Measurements from ENCODE around the gene ZC3H10. TPM values are rescaled to one million over a fixed set of nuclear protein-coding genes. Genes with fewer than 3 reads are reported as not detected.

The ZC3H10 gene
- total RNA-seq, 1 experiment from 2014 or later, result 11.3 TPM

GRCh38 chr12:56102683-56103065, 15.4 kb upstream of the ZC3H10 start:
- H3K27me3 Mint-ChIP-seq (ENCODE audit: low read depth), result no peaks in the 10 kb centered on the region
- ChIA-PET CTCF (interaction anchor here (2.1 kb wide), 1 partner anchor 18 kb away, joined by 7 read pairs; no protein-coding TSS in a partner anchor), POLR2A (no interaction called here)
- peaks cover 56% of the 10 kb centered on the region for H3K36me3 Mint-ChIP-seq
- peaks cover 24% of the 10 kb centered on the region for H3K4me1 Mint-ChIP-seq
- H3K27ac Mint-ChIP-seq, result no peak overlapping the region
- H3K9me3 Mint-ChIP-seq, result no peaks in the 10 kb centered on the region
- H3K4me3 Mint-ChIP-seq, result peak overlapping the region; percentile 90; the same call in 1 of the 2 replicates
- DNase-seq (ENCODE audit: low spot score) (no peak), ATAC-seq (no peak)
- TF ChIP-seq GTF2I (CRISPR knock-in tag; conservative IDR thresholded peaks at IDR 0.05), result no peak
- TF ChIP-seq OVOL2 (CRISPR knock-in tag; IDR thresholded peaks at IDR 0.05; ENCODE audit: borderline replicate concordance), result no peak
- no peak for TF ChIP-seq E2F4 (CRISPR knock-in tag; IDR thresholded peaks at IDR 0.05; ENCODE audit: borderline replicate concordance, low read depth)
- no peak for TF ChIP-seq TEAD4 (CRISPR knock-in tag; IDR thresholded peaks at IDR 0.05)
- TF ChIP-seq CTCF (IDR thresholded peaks at IDR 0.05), result no peak
- TF ChIP-seq ATF3 (CRISPR knock-in tag; conservative IDR thresholded peaks at IDR 0.05), result no peak
- TF ChIP-seq NFE2L1 (CRISPR knock-in tag; IDR thresholded peaks at IDR 0.05), result no peak
- TF ChIP-seq E2F1 (CRISPR knock-in tag; IDR thresholded peaks at IDR 0.05), result no peak
- no peak for TF ChIP-seq ZNF263 (CRISPR knock-in tag; IDR thresholded peaks at IDR 0.05; ENCODE audit: low read depth)
- no peak for TF ChIP-seq PRRX2 (CRISPR knock-in tag; IDR thresholded peaks at IDR 0.05)
- TF ChIP-seq ZNF138 (CRISPR knock-in tag; conservative IDR thresholded peaks at IDR 0.05), result no peak

GRCh38 chr12:56103066-56103711, 14.9 kb upstream of the ZC3H10 start:
- ATAC-seq (no peak), DNase-seq (ENCODE audit: low spot score) (no peak)
- Mint-ChIP-seq H3K4me1 (peaks cover 24% of the 10 kb centered on the region), H3K27me3 (ENCODE audit: low read depth) (no peaks in the 10 kb centered on the region), H3K9me3 (no peaks in the 10 kb centered on the region), H3K27ac (peak overlapping the region; percentile 99), H3K4me3 (peak overlapping the region; percentile 90), H3K36me3 (peaks cover 58% of the 10 kb centered on the region)
- ChIA-PET CTCF (interaction anchor here (1.3 to 2.1 kb wide), 6 partner anchors 18 to 365 kb away, joined by 4 to 18 read pairs (median 8); partner anchors contain the start of genes ORMDL2, SARNP and SMARCC2), POLR2A (interaction anchor here (0.5 to 2.2 kb wide), 5 partner anchors 15 to 58 kb away, joined by 4 to 34 read pairs (median 6); partner anchors contain the start of gene ERBB3)
- TF ChIP-seq NFYB (CRISPR knock-in tag; conservative IDR thresholded peaks at IDR 0.05; ENCODE audit: low read depth) (no peak), ZNF121 (CRISPR knock-in tag; IDR thresholded peaks at IDR 0.05) (peak; percentile 55; the same call in 1 of the 2 replicates)

- Mint-ChIP-seq H3K4me3 (peak overlapping the region; percentile 90), H3K27ac (peak overlapping the region; percentile 99), H3K9me3 (no peaks in the 10 kb centered on the region), H3K36me3 (peaks cover 60% of the 10 kb centered on the region), H3K4me1 (peaks cover 24% of the 10 kb centered on the region), H3K27me3 (ENCODE audit: low read depth) (no peaks in the 10 kb centered on the region)
- ATAC-seq (no peak), DNase-seq (ENCODE audit: low spot score) (no peak)
- ChIA-PET POLR2A (interaction anchor here (0.5 to 2.2 kb wide), 22 partner anchors 9 to 256 kb away, joined by 3 to 34 read pairs (median 6); partner anchors contain the start of genes ANKRD52, CNPY2, ERBB3 and ESYT1), CTCF (interaction anchor here (0.5 to 2.2 kb wide), 24 partner anchors 11 to 533 kb away, joined by 3 to 36 read pairs (median 6); partner anchors contain the start of genes ANKRD52, CNPY2, ERBB3 and ESYT1)
- TF ChIP-seq MLX (CRISPR knock-in tag; IDR thresholded peaks at IDR 0.05), result no peak
- TF ChIP-seq ATF1 (CRISPR knock-in tag; IDR thresholded peaks at IDR 0.05), result no peak
- TF ChIP-seq ZNF121 (CRISPR knock-in tag; IDR thresholded peaks at IDR 0.05), result no peak
- TF ChIP-seq MXD4 (CRISPR knock-in tag; IDR thresholded peaks at IDR 0.05; ENCODE audit: borderline replicate concordance), result no peak
- TF ChIP-seq AFF4 (CRISPR knock-in tag; IDR thresholded peaks at IDR 0.05; ENCODE audit: borderline replicate concordance), result no peak
- TF ChIP-seq E2F4 (CRISPR knock-in tag; IDR thresholded peaks at IDR 0.05; ENCODE audit: borderline replicate concordance, low read depth), result no peak
- no peak for TF ChIP-seq E2F5 (CRISPR knock-in tag; IDR thresholded peaks at IDR 0.05)
- TF ChIP-seq SOX15 (CRISPR knock-in tag; IDR thresholded peaks at IDR 0.05), result no peak
- TF ChIP-seq NFE2L1 (CRISPR knock-in tag; IDR thresholded peaks at IDR 0.05), result no peak
- TF ChIP-seq PRRX2 (CRISPR knock-in tag; IDR thresholded peaks at IDR 0.05), result no peak
Observed at GRCh38 chr12:56103823-56104108, 14.3 kb upstream of the ZC3H10 start.

Measured in WTC11 (cell line).